ENCODE data around the gene TAF1. TPM values are rescaled to one million over a fixed set of nuclear protein-coding genes. Genes with fewer than 3 reads are reported as not detected.
"Not testable (repeated sequence)": the region's sequence is repeated elsewhere in the genome, so short reads cannot be mapped to it uniquely, and the experiment has no call there.

TAF1 gene
- total RNA-seq, 1 experiment from 2014 or later = 45.9 TPM

DNA sequence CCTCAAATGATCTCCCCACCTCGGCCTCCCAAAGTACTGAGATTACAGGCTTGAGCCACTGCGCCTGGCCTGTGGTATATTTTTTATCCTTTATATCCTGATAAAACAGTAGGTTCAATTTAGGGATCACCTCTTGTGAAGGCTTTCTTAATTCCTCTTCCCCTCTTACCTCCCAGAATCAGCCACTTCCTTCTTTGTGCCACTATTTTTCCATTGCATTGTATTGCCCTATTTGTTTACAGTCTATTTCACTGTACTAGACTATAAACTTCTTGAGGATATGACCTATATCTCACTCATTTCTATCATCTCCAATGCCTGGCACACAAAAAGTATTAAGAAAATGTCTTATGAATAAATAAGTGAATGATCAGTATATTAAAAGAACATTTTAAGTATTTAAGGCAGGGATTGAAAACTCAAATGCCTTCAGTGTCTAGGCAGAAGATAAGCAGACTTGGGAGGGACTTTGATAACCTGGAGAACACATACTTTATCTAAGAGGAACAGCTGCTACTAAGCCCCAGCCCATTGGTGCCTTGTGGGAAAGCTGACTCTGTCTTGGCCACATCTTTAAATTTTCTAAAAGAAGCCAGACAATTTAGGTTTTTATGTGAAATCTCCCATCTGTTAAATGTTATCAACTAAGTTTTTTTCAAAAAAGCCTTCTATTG, 84.4 kb downstream of the TAF1 start:
- ChIA-PET POLR2A (ENCODE audit: unreplicated experiment) (no interaction called here), CTCF (no interaction called here)
- no peaks in the 10 kb centered on the region for H3F3A ChIP-seq (ENCODE audit: insufficient read depth, low read depth)
- BruUV-seq (replicated peaks) = no TSS peak
- no peak for TF ChIP-seq EZH2 (IDR thresholded peaks at IDR 0.05; ENCODE audit: low read depth)
- TF ChIP-seq, protein P1, sequence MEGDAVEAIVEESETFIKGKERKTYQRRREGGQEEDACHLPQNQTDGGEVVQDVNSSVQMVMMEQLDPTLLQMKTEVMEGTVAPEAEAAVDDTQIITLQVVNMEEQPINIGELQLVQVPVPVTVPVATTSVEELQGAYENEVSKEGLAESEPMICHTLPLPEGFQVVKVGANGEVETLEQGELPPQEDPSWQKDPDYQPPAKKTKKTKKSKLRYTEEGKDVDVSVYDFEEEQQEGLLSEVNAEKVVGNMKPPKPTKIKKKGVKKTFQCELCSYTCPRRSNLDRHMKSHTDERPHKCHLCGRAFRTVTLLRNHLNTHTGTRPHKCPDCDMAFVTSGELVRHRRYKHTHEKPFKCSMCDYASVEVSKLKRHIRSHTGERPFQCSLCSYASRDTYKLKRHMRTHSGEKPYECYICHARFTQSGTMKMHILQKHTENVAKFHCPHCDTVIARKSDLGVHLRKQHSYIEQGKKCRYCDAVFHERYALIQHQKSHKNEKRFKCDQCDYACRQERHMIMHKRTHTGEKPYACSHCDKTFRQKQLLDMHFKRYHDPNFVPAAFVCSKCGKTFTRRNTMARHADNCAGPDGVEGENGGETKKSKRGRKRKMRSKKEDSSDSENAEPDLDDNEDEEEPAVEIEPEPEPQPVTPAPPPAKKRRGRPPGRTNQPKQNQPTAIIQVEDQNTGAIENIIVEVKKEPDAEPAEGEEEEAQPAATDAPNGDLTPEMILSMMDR (conservative IDR thresholded peaks at IDR 0.05) = no peak
- intact Hi-C loops (cut with micrococcal nuclease; ENCODE audit: unreplicated experiment) = loop anchor here (10.0 kb wide), 1 partner anchor 84 kb away; the partner anchor contains the start of gene OGT
- no peaks in the 10 kb centered on the region for H3K79me2 ChIP-seq (ENCODE audit: low read depth)
- H3K27ac ChIP-seq = no peak overlapping the region
- no peaks in the 10 kb centered on the region for H3K9me3 ChIP-seq (ENCODE audit: insufficient read depth, low read depth)
- no peak for DNase-seq
- no peaks in the 10 kb centered on the region for H4K20me1 ChIP-seq (ENCODE audit: insufficient read depth)
- no peaks in the 10 kb centered on the region for H3K36me3 ChIP-seq (ENCODE audit: low read depth)
- H3K4me1 ChIP-seq (replicated peaks; ENCODE audit: insufficient read depth) = no peaks in the 10 kb centered on the region
- no peaks in the 10 kb centered on the region for H3K27me3 ChIP-seq (ENCODE audit: insufficient read depth, low read depth)
- no peak overlapping the region for H2AFZ ChIP-seq
- no peak overlapping the region for H3K4me2 ChIP-seq
- no peak overlapping the region for H3K4me3 ChIP-seq
- no peaks in the 10 kb centered on the region for H3K9me2 ChIP-seq (ENCODE audit: insufficient read depth)

DNA sequence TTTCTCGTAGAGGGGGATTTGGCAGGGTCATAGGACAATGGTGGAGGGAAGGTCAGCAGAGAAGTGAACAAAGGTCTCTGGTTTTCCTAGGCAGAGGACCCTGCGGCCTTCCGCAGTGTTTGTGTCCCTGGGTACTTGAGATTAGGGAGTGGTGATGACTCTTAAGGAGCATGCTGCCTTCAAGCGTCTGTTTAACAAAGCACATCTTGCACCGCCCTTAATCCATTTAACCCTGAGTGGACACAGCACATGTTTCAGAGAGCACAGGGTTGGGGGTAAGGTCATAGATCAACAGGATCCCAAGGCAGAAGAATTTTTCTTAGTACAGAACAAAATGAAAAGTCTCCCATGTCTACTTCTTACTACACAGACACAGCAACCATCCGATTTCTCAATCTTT, 85.4 kb downstream of the TAF1 start:
- H2AFZ ChIP-seq; DNase-seq; CTCF ChIA-PET; H3K4me2 ChIP-seq; H3K9me2 ChIP-seq (ENCODE audit: insufficient read depth); H3K27me3 ChIP-seq (ENCODE audit: insufficient read depth, low read depth); POLR2A ChIA-PET (ENCODE audit: unreplicated experiment); H3K9me3 ChIP-seq (ENCODE audit: insufficient read depth, low read depth); H3K27ac ChIP-seq; BruUV-seq (replicated peaks); H3K4me1 ChIP-seq (replicated peaks; ENCODE audit: insufficient read depth); H3F3A ChIP-seq (ENCODE audit: insufficient read depth, low read depth); H3K79me2 ChIP-seq (ENCODE audit: low read depth); H3K36me3 ChIP-seq (ENCODE audit: low read depth); H4K20me1 ChIP-seq (ENCODE audit: insufficient read depth); H3K4me3 ChIP-seq: not testable (repeated sequence)
- intact Hi-C loops (cut with micrococcal nuclease; ENCODE audit: unreplicated experiment) = loop anchor here (10.0 kb wide), 1 partner anchor 83 kb away; the partner anchor contains the start of gene OGT

DNA sequence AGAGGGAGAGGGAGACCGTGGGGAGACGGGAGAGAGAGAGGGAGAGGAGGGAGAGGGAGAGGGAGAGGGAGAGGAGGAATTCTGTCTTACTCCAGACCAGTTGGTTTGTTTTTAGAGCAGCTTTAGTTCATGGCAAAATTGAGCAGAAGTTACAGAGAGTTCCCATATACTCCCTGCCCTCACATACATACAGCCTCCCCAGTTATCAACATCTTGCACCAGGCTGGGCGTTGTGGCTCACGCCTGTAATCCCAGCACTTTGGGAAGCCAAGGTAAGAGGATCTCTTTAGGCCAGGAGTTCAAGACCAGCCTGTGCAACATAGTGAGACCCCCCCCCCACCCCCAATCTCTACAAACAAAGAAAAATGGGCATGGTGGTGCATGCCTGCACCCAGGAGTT, 86.9 kb downstream of the TAF1 start:
- Histone ChIP-seq H3K4me2 (no peak overlapping the region), H4K20me1 (ENCODE audit: insufficient read depth) (no peaks in the 10 kb centered on the region), H3K9me2 (ENCODE audit: insufficient read depth) (no peaks in the 10 kb centered on the region), H3K27ac (no peak overlapping the region), H2AFZ (no peak overlapping the region), H3K4me3 (no peak overlapping the region), H3K9me3 (ENCODE audit: insufficient read depth, low read depth) (no peaks in the 10 kb centered on the region), H3F3A (ENCODE audit: insufficient read depth, low read depth) (no peaks in the 10 kb centered on the region), H3K4me1 (replicated peaks; ENCODE audit: insufficient read depth) (no peaks in the 10 kb centered on the region), H3K36me3 (ENCODE audit: low read depth) (peaks cover 11% of the 10 kb centered on the region; the same call in 1 of the 2 replicates), H3K79me2 (ENCODE audit: low read depth) (no peaks in the 10 kb centered on the region), H3K27me3 (ENCODE audit: insufficient read depth, low read depth) (no peaks in the 10 kb centered on the region)
- ChIA-PET CTCF (no interaction called here), POLR2A (ENCODE audit: unreplicated experiment) (no interaction called here)
- no TSS peak for BruUV-seq (replicated peaks)
- no peak for TF ChIP-seq EZH2 (IDR thresholded peaks at IDR 0.05; ENCODE audit: low read depth)
- TF ChIP-seq, protein P1 (conservative IDR thresholded peaks at IDR 0.05) = no peak
- intact Hi-C loops (cut with micrococcal nuclease; ENCODE audit: unreplicated experiment) = loop anchor here (10.0 kb wide), 1 partner anchor 82 kb away; the partner anchor contains the start of gene OGT
- DNase-seq = no peak

DNA sequence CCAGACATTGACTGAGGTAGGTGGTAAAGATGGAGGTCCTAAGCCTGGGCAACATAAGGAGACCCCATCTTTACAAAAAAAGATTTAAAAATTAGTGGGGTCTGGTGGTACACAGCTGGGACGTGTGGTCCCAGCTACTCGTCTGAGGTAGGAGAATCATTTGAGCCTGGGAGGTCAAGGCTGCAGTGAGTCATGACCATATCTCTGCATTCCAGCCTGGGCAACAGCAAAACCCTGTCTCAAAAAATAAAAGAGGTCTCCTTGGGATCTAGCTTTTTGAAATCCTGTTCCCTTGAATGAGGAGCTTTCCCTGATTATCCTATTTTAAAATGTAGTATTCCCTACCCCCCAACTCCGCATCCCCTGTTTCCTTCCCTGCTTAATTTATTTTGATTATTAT, 88.1 kb downstream of the TAF1 start:
- no peaks in the 10 kb centered on the region for H3F3A ChIP-seq (ENCODE audit: insufficient read depth, low read depth)
- CTCF ChIA-PET = no interaction called here

More for the DNA sequence above, 88.1 kb downstream of the TAF1 start:
- Histone ChIP-seq H3K9me3 (ENCODE audit: insufficient read depth, low read depth) (no peaks in the 10 kb centered on the region), H3K9me2 (ENCODE audit: insufficient read depth) (no peaks in the 10 kb centered on the region), H3K4me1 (replicated peaks; ENCODE audit: insufficient read depth) (no peaks in the 10 kb centered on the region), H4K20me1 (ENCODE audit: insufficient read depth) (no peaks in the 10 kb centered on the region), H3K27ac (no peak overlapping the region), H3K27me3 (ENCODE audit: insufficient read depth, low read depth) (no peaks in the 10 kb centered on the region), H3K36me3 (ENCODE audit: low read depth) (peaks cover 11% of the 10 kb centered on the region; the same call in 1 of the 2 replicates), H3K4me3 (no peak overlapping the region), H2AFZ (no peak overlapping the region), H3K4me2 (no peak overlapping the region), H3K79me2 (ENCODE audit: low read depth) (no peaks in the 10 kb centered on the region)
- DNase-seq = no peak
- POLR2A ChIA-PET (ENCODE audit: unreplicated experiment) = no interaction called here
- TF ChIP-seq, protein P1 (conservative IDR thresholded peaks at IDR 0.05) = no peak
- TF ChIP-seq EZH2 (IDR thresholded peaks at IDR 0.05; ENCODE audit: low read depth) = no peak
- no TSS peak for BruUV-seq (replicated peaks)
- intact Hi-C loops (cut with micrococcal nuclease; ENCODE audit: unreplicated experiment) = loop anchor here (10.0 kb wide), 1 partner anchor 81 kb away; the partner anchor contains the start of gene OGT
